Right lung (tissue), 5 donors: Measurements from ENCODE around the gene C9orf43. TPM values are rescaled to one million over a fixed set of nuclear protein-coding genes. Genes with fewer than 3 reads are reported as not detected.

Experiments used
- DNase-seq, 2 donors: peaks; one replicate each; pipeline ENCODE4 v3.0.0-alpha.2; 2013
- polyA plus RNA-seq, 5 donors: library from polyadenylated mRNA; unstranded; fragments of 120-200 nt; gene quantifications; one replicate each; pipeline versions ENCODE4 v1.2.1 to v1.2.3, GENCODE V29; 2013; ENCODE audit warnings: inconsistent platforms in 1 of 5, low replicate concordance in 1 of 5; ENCODE audit not compliant: insufficient read length in 5 of 5, insufficient read depth in 1 of 5

C9orf43 gene
- polyA plus RNA-seq, 5 donors: 0.51 to 1.1 (median 0.73) TPM

DNA sequence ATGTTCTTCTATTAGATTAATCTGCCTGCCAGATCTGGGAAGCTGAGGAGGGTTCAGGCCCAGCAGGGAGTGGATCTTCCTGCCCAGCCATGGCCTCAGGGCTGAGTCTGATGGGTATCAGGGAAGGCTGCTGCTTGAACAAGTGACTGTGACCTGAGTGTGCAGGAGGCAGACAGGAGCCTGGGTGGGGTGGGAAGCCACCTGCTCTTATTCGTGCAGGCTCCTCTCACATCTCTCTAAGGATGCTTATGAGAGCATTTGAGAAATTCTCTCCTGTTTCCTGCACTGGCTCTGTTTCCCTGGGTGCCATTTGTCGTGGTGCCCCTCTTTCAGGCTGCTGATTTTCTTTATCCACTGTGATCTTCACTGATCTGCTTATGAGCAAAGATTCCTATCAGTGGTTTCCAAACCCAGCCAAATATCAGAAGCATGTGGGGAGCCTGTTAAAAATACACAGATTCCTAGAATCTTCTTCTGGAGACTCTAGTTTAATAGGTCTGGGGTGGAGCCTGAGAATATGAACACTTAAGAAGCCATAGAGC is 55.1 kb downstream of the C9orf43 start:
- DNase-seq: no peak

DNA sequence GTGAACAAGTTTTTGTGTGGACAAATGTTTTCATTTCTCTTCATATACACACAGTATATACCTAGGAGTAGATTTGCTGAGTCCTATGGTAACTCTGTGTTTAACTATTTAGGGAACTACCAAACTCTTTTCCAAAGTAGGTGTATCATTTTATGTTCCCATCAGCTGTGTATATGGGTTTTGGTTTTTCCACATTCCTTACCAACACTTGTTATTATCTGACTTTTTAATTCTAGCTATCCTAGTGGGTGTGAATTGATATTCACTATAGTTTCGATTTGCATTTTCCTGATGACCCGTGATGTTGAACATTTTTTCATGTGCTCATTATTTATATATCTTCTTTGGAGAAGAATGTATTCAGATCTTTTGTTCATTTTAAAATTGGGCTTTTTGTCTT is 56.6 kb downstream of the C9orf43 start:
- no peak for DNase-seq

DNA sequence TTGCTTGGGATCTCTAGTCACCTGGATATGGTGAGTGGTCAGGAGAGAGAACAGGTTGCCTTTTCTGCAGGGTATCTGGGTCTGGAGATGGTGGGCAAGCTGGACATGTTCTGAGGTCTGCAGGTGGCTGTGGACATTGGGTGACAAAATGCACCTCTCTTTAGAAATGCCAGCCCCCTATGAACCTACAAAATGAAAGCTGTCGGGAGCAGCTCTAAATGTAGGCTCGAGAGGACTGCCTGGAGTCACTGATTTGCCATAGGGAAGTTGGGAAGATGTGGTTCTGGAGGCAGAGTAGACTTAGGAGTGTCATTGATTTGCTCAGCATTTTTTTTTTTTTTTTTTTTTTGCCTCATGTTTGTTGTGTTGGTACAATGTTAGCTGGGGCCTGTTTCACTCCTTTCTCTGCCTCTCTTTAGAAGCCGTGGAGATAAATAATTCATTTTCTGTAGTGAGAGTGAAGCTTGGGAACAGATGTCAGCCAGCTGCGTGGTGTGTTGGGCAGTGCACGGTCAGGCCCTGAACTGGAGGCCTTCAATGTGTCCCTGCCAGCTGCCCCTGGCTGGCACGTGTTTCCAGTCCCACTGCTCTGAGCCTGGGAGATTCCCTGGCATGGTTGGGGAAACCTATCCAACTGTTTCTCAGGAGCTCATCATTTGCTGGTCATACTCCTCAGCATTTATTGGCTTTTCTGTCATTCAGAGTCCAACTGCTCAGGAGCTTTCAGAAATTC is 58.3 kb downstream of the C9orf43 start:
- no peak for DNase-seq

DNA sequence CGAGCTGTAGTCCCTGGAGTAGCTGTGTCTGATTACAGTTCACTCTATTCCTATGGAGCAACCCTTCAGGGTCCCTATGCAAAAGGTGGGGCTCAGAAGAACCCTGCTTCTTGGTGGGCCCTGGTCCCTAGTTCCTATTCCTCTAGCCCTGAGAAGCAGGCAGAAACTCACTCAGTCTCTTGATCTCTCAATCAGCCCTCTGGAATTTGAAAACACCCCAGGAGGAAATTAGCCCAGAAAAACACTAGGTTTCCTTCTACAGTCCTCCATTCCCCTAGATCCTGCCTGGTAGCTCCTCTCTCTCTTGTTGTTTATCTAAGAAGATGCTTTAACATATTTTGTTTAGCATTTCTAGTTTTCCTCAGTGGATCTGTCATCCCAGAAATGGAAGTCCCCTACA is 60.6 kb downstream of the C9orf43 start:
- DNase-seq: no peak

DNA sequence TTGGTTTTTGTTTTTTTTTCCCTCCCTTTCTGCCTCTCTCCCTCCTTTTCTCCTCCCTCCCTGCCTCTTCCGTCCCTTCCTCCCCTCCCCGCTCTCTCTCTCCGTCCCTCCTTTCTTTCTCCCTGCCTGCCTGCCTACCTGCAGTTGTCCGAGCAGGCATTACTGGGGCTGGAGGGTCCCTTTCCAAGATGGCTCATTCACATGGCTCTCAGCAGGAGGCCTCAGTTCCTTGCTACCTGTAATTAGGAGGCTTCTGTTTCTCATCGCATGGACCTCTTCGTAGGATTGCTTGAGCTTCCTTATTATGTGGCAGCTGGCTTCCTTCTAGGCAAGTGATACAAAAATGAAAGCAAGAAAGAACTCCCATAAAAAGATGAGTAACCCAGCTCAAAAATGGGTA is 61.0 kb downstream of the C9orf43 start:
- no peak for DNase-seq

DNA sequence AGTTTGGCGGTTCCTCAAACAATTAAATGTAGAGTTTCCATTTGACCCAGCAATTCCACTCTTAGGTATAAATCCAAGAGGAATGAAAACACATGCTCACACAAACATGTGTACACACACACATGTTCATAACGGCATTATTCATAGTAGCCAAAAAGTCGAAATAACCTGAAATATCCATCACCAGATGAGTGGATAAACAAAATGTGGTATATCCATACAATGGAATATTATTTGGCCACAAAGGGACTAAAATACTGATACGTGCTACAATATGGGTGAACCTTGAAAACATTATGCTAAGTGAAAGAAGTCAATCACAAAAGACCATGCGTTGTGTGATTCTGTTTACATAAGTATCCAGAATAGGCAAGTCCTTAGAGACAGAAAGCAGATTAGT is 61.7 kb downstream of the C9orf43 start:
- no peak for DNase-seq

DNA sequence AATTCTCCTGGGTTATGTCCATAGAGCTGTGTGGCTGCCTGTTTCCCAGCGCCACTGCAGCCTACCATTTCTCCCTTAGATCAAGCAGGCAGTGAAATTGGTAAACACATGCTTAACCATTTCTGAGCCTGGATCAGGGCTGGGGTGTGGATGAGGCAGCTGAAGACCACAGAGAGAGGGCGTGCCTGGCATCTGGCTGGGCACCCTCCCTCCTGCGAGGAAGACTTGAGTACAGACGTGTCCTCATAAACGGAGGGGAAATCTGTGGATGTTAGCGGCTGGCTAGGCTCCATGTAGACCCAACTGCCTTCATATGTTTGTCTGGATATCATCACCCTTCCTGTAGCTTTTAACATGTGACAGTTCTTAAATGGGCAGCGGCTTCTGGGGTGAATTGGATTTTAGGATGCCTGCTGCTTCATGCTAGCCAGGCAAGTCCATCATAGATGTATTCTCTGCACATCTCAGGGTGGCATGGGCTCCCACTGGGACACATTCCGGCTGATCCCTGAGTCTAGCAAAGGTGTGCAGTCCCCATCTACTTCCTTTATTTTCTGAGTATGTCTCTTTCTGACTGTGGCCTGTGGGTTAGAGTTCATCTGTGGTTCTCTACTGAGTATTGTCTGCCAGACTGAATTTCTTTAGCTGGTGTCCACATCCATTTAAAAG is 63.9 kb downstream of the C9orf43 start:
- DNase-seq: no peak

DNA sequence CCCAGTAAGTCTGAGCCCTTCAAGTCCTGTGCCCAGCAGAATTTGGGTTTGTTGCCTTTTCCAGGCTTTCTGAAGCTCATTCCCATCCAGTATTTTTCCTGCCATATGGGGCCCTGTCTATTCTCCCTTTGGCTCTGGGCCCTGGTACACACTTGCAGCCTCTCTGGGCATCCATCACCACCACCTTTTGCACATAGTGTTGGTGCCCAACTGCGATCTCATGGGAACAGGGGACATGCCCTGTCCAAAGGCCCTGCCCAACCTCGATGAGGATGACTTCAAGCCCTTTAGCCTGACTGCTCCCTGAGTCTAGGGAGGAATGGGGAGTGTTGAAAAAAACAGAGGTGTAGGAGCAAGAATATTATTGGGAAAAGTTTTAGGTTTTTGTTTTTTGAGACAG is 64.5 kb downstream of the C9orf43 start:
- DNase-seq: no peak

DNA sequence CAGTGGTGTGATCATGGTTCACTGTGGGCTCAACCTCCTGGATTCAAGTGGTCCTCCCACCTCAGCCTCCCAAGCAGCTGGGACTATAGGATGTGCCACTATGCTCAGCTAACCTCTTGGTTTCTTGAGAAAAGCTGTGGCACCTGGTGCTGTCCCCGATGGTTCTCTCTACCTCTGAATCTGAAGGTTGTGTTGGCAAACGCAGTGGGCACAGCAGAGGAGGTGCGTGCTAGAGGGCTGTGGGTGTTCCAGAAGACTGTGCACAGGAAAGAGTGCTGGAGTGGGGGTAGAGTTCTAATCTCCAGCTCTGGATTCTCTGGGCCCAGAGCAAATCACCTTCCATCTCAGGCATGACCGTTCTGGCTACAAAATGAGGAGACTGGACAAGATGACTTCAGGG is 65.4 kb downstream of the C9orf43 start:
- DNase-seq: no peak

DNA sequence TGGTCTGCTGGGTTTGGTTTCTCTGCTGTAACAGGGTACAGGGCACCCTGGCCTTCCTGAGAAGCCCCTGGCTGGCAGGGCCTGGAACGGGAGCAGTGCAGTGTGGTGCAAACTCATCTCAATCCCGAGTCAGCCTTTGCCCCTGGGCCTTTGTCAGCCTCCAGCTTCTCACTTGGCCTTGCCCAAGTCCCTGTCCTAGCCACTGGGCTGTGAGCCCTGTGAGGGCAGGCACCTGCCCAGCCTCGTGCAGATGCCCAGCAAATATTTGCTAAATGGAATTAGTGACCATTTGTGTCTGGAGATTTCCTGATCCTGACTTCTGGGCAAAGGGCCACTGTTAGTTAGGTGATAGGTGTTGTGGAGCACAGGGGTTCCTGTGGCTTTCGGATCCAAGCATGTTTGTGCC is 66.0 kb downstream of the C9orf43 start:
- no peak for DNase-seq

DNA sequence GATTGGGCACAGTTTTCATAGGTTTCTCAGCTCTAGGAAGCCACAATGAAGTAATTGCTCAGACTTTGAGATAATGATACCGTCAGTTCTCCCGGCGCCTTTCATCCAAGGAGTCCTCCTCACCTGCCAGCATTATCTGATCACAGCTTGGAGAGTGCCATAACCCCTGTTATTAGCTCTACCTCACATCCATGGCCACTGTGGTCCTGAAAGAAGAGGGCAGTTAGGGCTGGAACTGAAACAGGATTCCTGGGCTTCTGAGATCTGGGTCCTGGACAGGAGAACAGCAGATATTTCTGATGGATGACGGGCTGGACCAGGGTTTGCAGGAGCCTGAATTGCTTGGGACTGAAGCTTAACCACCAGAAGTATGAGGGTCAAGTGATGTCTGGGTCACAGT is 66.5 kb downstream of the C9orf43 start:
- DNase-seq: no peak

DNA sequence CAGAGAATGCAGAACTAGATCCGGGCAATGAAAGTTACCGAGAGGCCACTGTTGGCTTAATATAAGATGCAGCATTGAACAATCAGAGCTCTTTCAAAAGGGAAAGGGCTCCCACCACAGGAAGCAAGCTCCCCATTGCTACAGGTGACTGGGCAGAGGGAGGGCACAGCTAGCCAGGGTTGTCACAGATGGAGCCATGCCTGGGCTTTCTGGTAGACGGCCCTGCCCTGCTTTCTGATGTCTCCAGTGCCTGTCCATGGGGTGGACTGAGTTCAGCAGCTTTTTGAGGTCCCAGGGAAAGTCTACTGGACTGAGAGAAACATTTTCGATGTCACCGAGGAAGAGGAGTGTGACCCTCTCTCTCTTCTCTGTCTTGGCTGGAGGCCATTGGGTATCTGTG is 67.1 kb downstream of the C9orf43 start:
- no peak for DNase-seq

DNA sequence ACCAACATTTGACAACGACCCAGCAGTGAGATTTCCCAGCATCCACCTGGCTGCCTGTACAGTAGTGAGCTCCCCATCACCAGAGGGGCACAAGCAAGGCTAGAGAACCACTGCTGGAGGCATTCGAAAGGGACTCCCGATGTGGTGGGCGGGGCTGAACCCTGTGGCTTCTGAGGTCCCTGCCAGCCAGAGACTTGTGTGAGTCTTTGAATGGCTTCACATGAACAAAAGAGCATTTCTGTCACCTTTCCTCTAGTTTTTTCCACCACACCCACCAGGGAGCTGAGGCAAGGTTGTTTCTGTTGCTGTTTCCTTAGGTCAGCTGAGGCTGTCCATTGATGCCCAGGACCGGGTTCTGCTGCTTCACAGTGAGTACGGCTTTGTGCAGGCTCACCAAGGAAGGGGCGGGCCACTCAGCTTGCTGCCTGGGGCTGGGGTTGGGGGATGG is 68.7 kb downstream of the C9orf43 start:
- no peak for DNase-seq

Other genes with a start within 250 kb of the C9orf43 start
- 10 to 100 TPM; 26.3 to 36.8 (median 34.1) TPM for gene FKBP15, start 189.5 kb upstream of the C9orf43 start, polyA plus RNA-seq
- 10 to 100 TPM; 14.9 to 18.8 (median 15.3) TPM for gene SLC31A1, start 189.2 kb upstream of the C9orf43 start, polyA plus RNA-seq
- 10 to 100 TPM; 30.3 to 38.4 (median 34.8) TPM for gene CDC26, start 135.2 kb upstream of the C9orf43 start, polyA plus RNA-seq
- gene PRPF4, start 135.1 kb upstream of the C9orf43 start, polyA plus RNA-seq: 10 to 100 TPM; 26.0 to 32.7 (median 30.4) TPM
- under 1 TPM; 0.29 to 0.67 (median 0.61) TPM for gene RNF183, start 107.4 kb upstream of the C9orf43 start, polyA plus RNA-seq
- 1 to 10 TPM; 4.9 to 6.8 (median 6.2) TPM for gene WDR31, start 70.5 kb upstream of the C9orf43 start, polyA plus RNA-seq
- 1 to 10 TPM; 6.7 to 9.1 (median 8.4) TPM for gene BSPRY, start 61.2 kb upstream of the C9orf43 start, polyA plus RNA-seq
- 10 to 100 TPM; 11.2 to 17.2 (median 16.7) TPM for gene HDHD3, start 33.8 kb upstream of the C9orf43 start, polyA plus RNA-seq
- gene ALAD, start 9.5 kb upstream of the C9orf43 start, polyA plus RNA-seq: 10 to 100 TPM; 36.8 to 50.0 (median 45.5) TPM
- 10 to 100 TPM; 56.3 to 70.3 (median 67.0) TPM for gene POLE3, start 72 bp upstream of the C9orf43 start, polyA plus RNA-seq
- 10 to 100 TPM; 65.3 to 82.9 (median 75.8) TPM for gene RGS3, start 53.0 kb downstream of the C9orf43 start, polyA plus RNA-seq